IMR-90 (cell line): ENCODE results near the gene PBX4. TPM values are rescaled to one million over a fixed set of nuclear protein-coding genes. Genes with fewer than 3 reads are reported as not detected.
"Not testable (repeated sequence)": the region's sequence is repeated elsewhere in the genome, so short reads cannot be mapped to it uniquely, and the experiment has no call there.

Source experiments
- ATAC-seq: fragments of 200-7000 bp; cut with Tn5 transposase; 2 replicates; pipeline ENCODE4 v1.9.1; 2020; ENCODE audit warnings: low read depth, mild to moderate bottlenecking, moderate library complexity
- BruUV-seq: library from RNA; stranded (reverse); fragments of 400-500 nt; replicated peaks from 2 replicates; lab custom pipeline; 2021; lab: Mats Ljungman, UMichigan
- CTCF ChIA-PET: fragments of 300-600 bp; formaldehyde crosslinking; extraction: SDS; loops from one replicate; lab custom pipeline; 2021; ENCODE audit warnings: antibody characterized with exemption; lab: Yijun Ruan, JAX
- POLR2A ChIA-PET: fragments of 300-600 bp; sonication (Branson Sonifier 250); formaldehyde crosslinking; loops from one replicate; lab custom pipeline; 2022; ENCODE audit warnings: antibody characterized with exemption; ENCODE audit not compliant: unreplicated experiment; lab: Charles Lee
- DNase-seq: peaks from one replicate; pipeline ENCODE4 v3.0.0; 2013
- H2AFZ ChIP-seq: replicated peaks from 2 replicates; pipeline ENCODE3; 2013; ENCODE audit warnings: low read length, mild to moderate bottlenecking; ENCODE audit not compliant: poor library complexity
- H2AK5ac ChIP-seq: 2 replicates; pipeline ENCODE4 v1.6.1; 2013; ENCODE audit warnings: low read depth, low read length, inconsistent platforms
- H2AK9ac ChIP-seq: replicated peaks from 2 replicates; pipeline ENCODE3; 2013; ENCODE audit warnings: mild to moderate bottlenecking, low read depth, low read length, moderate library complexity; ENCODE audit not compliant: poor library complexity
- H2BK120ac ChIP-seq: 2 replicates; pipeline ENCODE4 v1.6.1; 2013; ENCODE audit warnings: low read depth, low read length, inconsistent platforms
- H2BK15ac ChIP-seq: 3 replicates; pipeline ENCODE4 v1.6.1; 2013; ENCODE audit warnings: low read depth, low read length, inconsistent platforms
- H2BK20ac ChIP-seq: 2 replicates; pipeline ENCODE4 v1.6.1; 2013; ENCODE audit warnings: low read depth, mild to moderate bottlenecking, inconsistent platforms, low read length, moderate library complexity
- H2BK5ac ChIP-seq: 2 replicates; pipeline ENCODE4 v1.6.1; 2013; ENCODE audit warnings: mild to moderate bottlenecking, low read depth, low read length, inconsistent platforms; ENCODE audit not compliant: poor library complexity, severe bottlenecking
- H3K14ac ChIP-seq: replicated peaks from 2 replicates; pipeline ENCODE4 v1.6.1; 2013; ENCODE audit warnings: low read depth, low read length, inconsistent platforms
- H3K18ac ChIP-seq: 2 replicates; pipeline ENCODE4 v1.6.1; 2013; ENCODE audit warnings: low read depth, low read length, control low read depth
- H3K23ac ChIP-seq: 2 replicates; pipeline ENCODE4 v1.6.1; 2013; ENCODE audit warnings: low read depth, low read length, inconsistent platforms
- H3K27ac ChIP-seq: 2 replicates; pipeline ENCODE4 v1.5.1; 2013; ENCODE audit warnings: mild to moderate bottlenecking, control low read depth, low read length; ENCODE audit not compliant: insufficient read depth
- H3K27me3 ChIP-seq: 2 replicates; pipeline ENCODE4 v1.6.1; 2013; ENCODE audit warnings: low read length; ENCODE audit not compliant: control insufficient read depth, insufficient read depth
- H3K36me3 ChIP-seq: 2 replicates; pipeline ENCODE4 v1.6.1; 2013; ENCODE audit warnings: low read length, mixed read lengths; ENCODE audit not compliant: control insufficient read depth, insufficient read depth
- H3K4ac ChIP-seq: 2 replicates; pipeline ENCODE4 v1.6.1; 2013; ENCODE audit warnings: low read depth, low read length, inconsistent platforms
- H3K4me1 ChIP-seq: 2 replicates; pipeline ENCODE4 v1.6.1; 2013; ENCODE audit warnings: low read length, mixed read lengths; ENCODE audit not compliant: control insufficient read depth, insufficient read depth
- H3K4me2 ChIP-seq: 2 replicates; pipeline ENCODE4 v1.6.1; 2013; ENCODE audit warnings: low read depth, mild to moderate bottlenecking, control low read depth, low read length, moderate library complexity
- H3K4me3 ChIP-seq: 2 replicates; pipeline ENCODE4 v1.5.1; 2013; ENCODE audit warnings: low read depth, mild to moderate bottlenecking, control low read depth, low read length, moderate library complexity; ENCODE audit not compliant: insufficient read depth
- H3K56ac ChIP-seq: 2 replicates; pipeline ENCODE4 v1.6.1; 2013; ENCODE audit warnings: low read length, inconsistent platforms; ENCODE audit not compliant: insufficient read depth; ENCODE audit errors: extremely low read depth
- H3K79me1 ChIP-seq, 2 experiments: 2 replicates each; pipeline ENCODE4 v1.6.1; 2013; ENCODE audit warnings: low read length in 2 of 2, inconsistent platforms in 1 of 2, low read depth in 1 of 2
- H3K9ac ChIP-seq: 2 replicates; pipeline ENCODE4 v1.6.1; 2013; ENCODE audit warnings: low read depth, low read length, control low read depth
- H3K9me1 ChIP-seq: 2 replicates; pipeline ENCODE4 v1.6.1; 2013; ENCODE audit warnings: low read length, inconsistent platforms; ENCODE audit not compliant: insufficient read depth
- H3K9me3 ChIP-seq: 2 replicates; pipeline ENCODE4 v1.6.1; 2013; ENCODE audit warnings: low read length; ENCODE audit not compliant: control insufficient read depth, insufficient read depth
- H4K20me1 ChIP-seq: 2 replicates; pipeline ENCODE4 v1.6.1; 2013; ENCODE audit warnings: low read length, inconsistent platforms; ENCODE audit not compliant: insufficient read depth
- H4K5ac ChIP-seq: 2 replicates; pipeline ENCODE4 v1.6.1; 2013; ENCODE audit warnings: mild to moderate bottlenecking, low read depth, low read length, control low read depth
- H4K8ac ChIP-seq, 2 experiments: 2 replicates each; pipeline ENCODE4 v1.6.1; 2013; ENCODE audit warnings: low read depth in 2 of 2, low read length in 2 of 2, control low read depth in 1 of 2, inconsistent platforms in 1 of 2
- H4K91ac ChIP-seq: 2 replicates; pipeline ENCODE4 v1.6.1; 2013; ENCODE audit warnings: low read depth, low read length, inconsistent platforms; ENCODE audit not compliant: insufficient read depth
- CEBPB ChIP-seq: IDR thresholded peaks from 2 replicates; pipeline ENCODE4 v1.6.1; 2012; ENCODE audit warnings: low read depth, low read length, improper control_type of control experiment
- CHD1 ChIP-seq: IDR thresholded peaks from 2 replicates; pipeline ENCODE4 v1.6.1; 2012; ENCODE audit warnings: low read depth, low read length, improper control_type of control experiment
- FOS ChIP-seq: fragments of 150-350 bp; IDR thresholded peaks from 2 replicates; pipeline ENCODE4 v1.6.1; 2016; ENCODE audit warnings: low read depth, low read length
- RCOR1 ChIP-seq: IDR thresholded peaks from 2 replicates; pipeline ENCODE4 v1.6.1; 2012; ENCODE audit warnings: mild to moderate bottlenecking, low read length, improper control_type of control experiment; ENCODE audit not compliant: insufficient replicate concordance
- RFX5 ChIP-seq: IDR thresholded peaks from 2 replicates; pipeline ENCODE4 v1.8.0; 2012; ENCODE audit warnings: low read depth, mild to moderate bottlenecking, low read length, moderate library complexity
- WGBS, 2 experiments: methylation state at CpG; one replicate each; pipeline versions ENCODE4 v1.1.5 to v1.1.7; 2013; ENCODE audit warnings: missing lambda C conversion rate in 2 of 2; ENCODE audit not compliant: insufficient read length in 1 of 2; ENCODE audit errors: extremely low coverage in 2 of 2; 5-methylcytosine and 5-hydroxymethylcytosine counted together
- dilution Hi-C: fragments of 300-500 bp; cut with HindIII; formaldehyde crosslinking; loops from one replicate; pipeline ENCODE4 v1.14.3; 2018; ENCODE audit warnings: low sequenced_read_pairs; ENCODE audit not compliant: unreplicated experiment
- in situ Hi-C: fragments of 300-500 bp; cut with MboI; formaldehyde crosslinking; loops from 3 replicates; pipeline ENCODE4 v1.14.3; 2019; ENCODE audit warnings: low sequenced_read_pairs, inconsistent platforms, mixed read lengths
- intact Hi-C: fragments of 100-400 bp; cut with micrococcal nuclease; formaldehyde crosslinking; loops from 2 replicates; pipeline ENCODE4 v1.10.0; 2022
- polyA plus RNA-seq, 3 experiments: library from polyadenylated mRNA; depleted of rRNA; stranded (reverse); fragments of >200 nt; gene quantifications; 2 replicates each; pipeline ENCODE4 v1.2.3, GENCODE V29; 2012; ENCODE audit warnings: low replicate concordance in 1 of 3
- total RNA-seq: library from RNA; depleted of rRNA; stranded (reverse); fragments of >200 nt; gene quantifications from 2 replicates; pipeline ENCODE4 v1.2.3, GENCODE V29; 2012

PBX4 gene
- total and polyA plus RNA-seq, 2 of the 4 experiments (the other 2 are of a cell fraction) = 0.90 to 2.9 TPM

- H4K91ac ChIP-seq = no peak overlapping the region
- H4K8ac ChIP-seq = no peak overlapping the region
- no peak overlapping the region for H3K9ac ChIP-seq
- H2BK20ac ChIP-seq = no peak overlapping the region
- no peak overlapping the region for H2AK9ac ChIP-seq
- no peak overlapping the region for H2BK15ac ChIP-seq
- H2BK5ac ChIP-seq = no peak overlapping the region
- in situ Hi-C loops (no loop called here), dilution Hi-C loops (no loop called here), intact Hi-C loops (no loop called here)
- H3K4me2 ChIP-seq = no peak overlapping the region
- H3K23ac ChIP-seq = no peak overlapping the region; the same call in 1 of the 2 replicates
- no peak overlapping the region for H2BK120ac ChIP-seq
- peaks cover 5% of the 10 kb centered on the region; the same call in 1 of the 2 replicates for H3K9me1 ChIP-seq
- no peak for ATAC-seq
- peak overlapping the region; percentile 45; the same call in 1 of the 2 replicates for H3K14ac ChIP-seq
- POLR2A ChIA-PET = no interaction called here
- H3K27me3 ChIP-seq = no peaks in the 10 kb centered on the region
- 0 out of 4 replicates have a peak, but pooled peaks cover 0 to 4% of the 10 kb centered on the region in 2 experiments for H3K79me1 ChIP-seq
- no CpG with 5 or more reads among the region's 1 CpG for WGBS, 2 experiments
- CTCF ChIA-PET = interaction anchor here (1.3 kb wide), 1 partner anchor 10 kb away, joined by 4 read pairs; no protein-coding TSS in a partner anchor
- H3K36me3 ChIP-seq = no peaks in the 10 kb centered on the region; the same call in 1 of the 2 replicates
- H4K20me1 ChIP-seq = no peaks in the 10 kb centered on the region
- no peak overlapping the region for H2AFZ ChIP-seq
- H3K9me3 ChIP-seq = no peaks in the 10 kb centered on the region
- no peak overlapping the region for H4K5ac ChIP-seq
- no peak overlapping the region for H2AK5ac ChIP-seq
- no peak for DNase-seq
- no peak overlapping the region for H3K18ac ChIP-seq
- no peak overlapping the region for H3K4ac ChIP-seq
- 0 out of 2 replicates have a peak, but pooled peaks cover under 1% of the 10 kb centered on the region for H3K4me1 ChIP-seq
- H3K56ac ChIP-seq = no peak overlapping the region
- no TSS peak for BruUV-seq
- TF ChIP-seq FOS (no peak), CEBPB (no peak), CHD1 (no peak), RCOR1 (no peak), RFX5 (no peak)
- H3K27ac ChIP-seq = no peak overlapping the region
- no peak overlapping the region for H3K4me3 ChIP-seq
These were observed 17.6 kb downstream of the PBX4 start for GRCh38 chr19:19600793-19601330.

- H3K4me2 ChIP-seq, H3K27me3 ChIP-seq, ATAC-seq, H2AK5ac ChIP-seq, DNase-seq, H2BK20ac ChIP-seq, in situ Hi-C loops, intact Hi-C loops, H3K18ac ChIP-seq, H2BK15ac ChIP-seq, H3K9ac ChIP-seq, H3K23ac ChIP-seq, H2AFZ ChIP-seq, H3K14ac ChIP-seq, H3K56ac ChIP-seq, H3K79me1 ChIP-seq, H3K36me3 ChIP-seq, H3K4me1 ChIP-seq, H3K4me3 ChIP-seq, H2BK5ac ChIP-seq, dilution Hi-C loops, H4K8ac ChIP-seq, H2AK9ac ChIP-seq, H4K5ac ChIP-seq, CTCF ChIA-PET, H3K4ac ChIP-seq, POLR2A ChIA-PET, BruUV-seq, H3K9me3 ChIP-seq, H3K27ac ChIP-seq, H4K20me1 ChIP-seq, H4K91ac ChIP-seq, H2BK120ac ChIP-seq: not testable (repeated sequence)
- 100% methylated on average over 2 of the region's 20 CpGs; no CpG with 5 or more reads in 1 of the 2 experiments for WGBS, 2 experiments
- peaks cover 11% of the 10 kb centered on the region for H3K9me1 ChIP-seq
These were observed 19.6 kb downstream of the PBX4 start for GRCh38 chr19:19598728-19599451.
